H1 (cell line): ENCODE results near the gene POFUT2. TPM values are rescaled to one million over a fixed set of nuclear protein-coding genes. Genes with fewer than 3 reads are reported as not detected.

Source experiments
- ASH2L ChIP-seq: fragments of 200-600, 300-600 bp; sonication (generic); IDR thresholded peaks from one replicate; pipeline ENCODE4 v1.7.1; 2017; ENCODE audit warnings: low read length
- TEAD4 ChIP-seq: IDR thresholded peaks from 2 replicates; pipeline ENCODE4 v1.6.1; 2012; ENCODE audit warnings: low read depth, low read length, inconsistent platforms, mixed read lengths
- polyA plus RNA-seq, 7 experiments: library from polyadenylated mRNA; depleted of rRNA in 3 of 7; stranded (reverse) in 5 of 7; unstranded in 2 of 7; fragments of >200 nt in 5 of 7; fragments of 200-250 nt in 2 of 7; gene quantifications; 1 replicate in 5 of 7; 2 replicates in 1 of 7; 4 replicates in 1 of 7; pipeline versions ENCODE4 v1.2.1 to v1.2.3, GENCODE V29; 2011 to 2013; ENCODE audit warnings: missing spikeins in 2 of 7, mixed read lengths in 2 of 7
- total RNA-seq: library from RNA; stranded (reverse); fragmentation: NEBNext Ultra II Directional; extraction: Animal tissue kit (Norgen Biotek cat#: 25700); gene quantifications from 2 replicates; pipeline ENCODE4 v1.2.1, GENCODE V29; 2021
- TF ChIP-seq, protein P1 (sequence below): fragments of 300-600 bp; sonication (generic); IDR thresholded peaks from 2 replicates; pipeline ENCODE4 v1.7.1; 2012; ENCODE audit warnings: low read length, moderate library complexity, mild to moderate bottlenecking, inconsistent platforms; ENCODE audit not compliant: insufficient replicate concordance
- TF ChIP-seq, protein P2 (sequence below): IDR thresholded peaks from 2 replicates; pipeline ENCODE4 v1.6.1; 2012; ENCODE audit warnings: low read length, inconsistent platforms

The POFUT2 gene
- total and polyA plus RNA-seq, 2 of the 8 experiments (the other 6 are each of a cell fraction or from before 2014, with no cell fraction given): 13.7 to 32.1 TPM

DNA sequence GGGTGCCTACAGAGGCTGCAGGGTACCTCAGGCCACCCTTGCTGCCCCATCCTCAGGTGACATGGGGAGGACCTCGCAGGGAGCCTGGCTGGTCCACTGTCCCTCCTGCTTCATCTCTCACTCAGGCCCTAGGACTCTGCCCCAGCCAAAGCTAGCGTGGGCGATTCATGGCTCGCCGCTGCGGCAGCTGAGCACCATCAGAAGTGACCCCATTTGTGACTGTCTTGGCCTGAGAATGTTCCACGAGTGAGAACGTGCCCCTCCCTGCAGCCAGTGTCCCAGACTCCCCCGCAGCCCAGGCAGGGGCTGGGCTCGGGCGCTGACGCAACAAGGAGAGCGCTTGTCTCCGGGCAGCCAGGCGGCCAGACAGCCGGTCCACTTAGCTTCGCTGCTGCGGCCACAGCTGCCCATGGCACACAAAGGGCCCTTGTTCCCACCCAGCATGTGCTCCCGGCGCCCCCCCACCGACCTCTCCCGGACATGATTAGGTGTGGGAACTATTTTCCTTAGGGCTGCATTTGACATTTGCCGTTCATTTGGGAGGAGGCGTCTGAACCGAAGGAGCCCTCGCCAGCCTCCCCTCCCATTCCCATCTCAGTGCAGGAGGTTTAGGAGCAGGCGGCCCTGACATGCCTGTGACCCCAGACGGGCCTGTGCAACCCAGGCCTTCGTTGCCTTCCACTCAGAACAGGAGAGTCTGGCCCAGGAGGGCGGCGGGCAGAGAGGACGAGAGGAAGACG, 19.3 kb upstream of the POFUT2 start (continued):
- TF ChIP-seq, protein P1, sequence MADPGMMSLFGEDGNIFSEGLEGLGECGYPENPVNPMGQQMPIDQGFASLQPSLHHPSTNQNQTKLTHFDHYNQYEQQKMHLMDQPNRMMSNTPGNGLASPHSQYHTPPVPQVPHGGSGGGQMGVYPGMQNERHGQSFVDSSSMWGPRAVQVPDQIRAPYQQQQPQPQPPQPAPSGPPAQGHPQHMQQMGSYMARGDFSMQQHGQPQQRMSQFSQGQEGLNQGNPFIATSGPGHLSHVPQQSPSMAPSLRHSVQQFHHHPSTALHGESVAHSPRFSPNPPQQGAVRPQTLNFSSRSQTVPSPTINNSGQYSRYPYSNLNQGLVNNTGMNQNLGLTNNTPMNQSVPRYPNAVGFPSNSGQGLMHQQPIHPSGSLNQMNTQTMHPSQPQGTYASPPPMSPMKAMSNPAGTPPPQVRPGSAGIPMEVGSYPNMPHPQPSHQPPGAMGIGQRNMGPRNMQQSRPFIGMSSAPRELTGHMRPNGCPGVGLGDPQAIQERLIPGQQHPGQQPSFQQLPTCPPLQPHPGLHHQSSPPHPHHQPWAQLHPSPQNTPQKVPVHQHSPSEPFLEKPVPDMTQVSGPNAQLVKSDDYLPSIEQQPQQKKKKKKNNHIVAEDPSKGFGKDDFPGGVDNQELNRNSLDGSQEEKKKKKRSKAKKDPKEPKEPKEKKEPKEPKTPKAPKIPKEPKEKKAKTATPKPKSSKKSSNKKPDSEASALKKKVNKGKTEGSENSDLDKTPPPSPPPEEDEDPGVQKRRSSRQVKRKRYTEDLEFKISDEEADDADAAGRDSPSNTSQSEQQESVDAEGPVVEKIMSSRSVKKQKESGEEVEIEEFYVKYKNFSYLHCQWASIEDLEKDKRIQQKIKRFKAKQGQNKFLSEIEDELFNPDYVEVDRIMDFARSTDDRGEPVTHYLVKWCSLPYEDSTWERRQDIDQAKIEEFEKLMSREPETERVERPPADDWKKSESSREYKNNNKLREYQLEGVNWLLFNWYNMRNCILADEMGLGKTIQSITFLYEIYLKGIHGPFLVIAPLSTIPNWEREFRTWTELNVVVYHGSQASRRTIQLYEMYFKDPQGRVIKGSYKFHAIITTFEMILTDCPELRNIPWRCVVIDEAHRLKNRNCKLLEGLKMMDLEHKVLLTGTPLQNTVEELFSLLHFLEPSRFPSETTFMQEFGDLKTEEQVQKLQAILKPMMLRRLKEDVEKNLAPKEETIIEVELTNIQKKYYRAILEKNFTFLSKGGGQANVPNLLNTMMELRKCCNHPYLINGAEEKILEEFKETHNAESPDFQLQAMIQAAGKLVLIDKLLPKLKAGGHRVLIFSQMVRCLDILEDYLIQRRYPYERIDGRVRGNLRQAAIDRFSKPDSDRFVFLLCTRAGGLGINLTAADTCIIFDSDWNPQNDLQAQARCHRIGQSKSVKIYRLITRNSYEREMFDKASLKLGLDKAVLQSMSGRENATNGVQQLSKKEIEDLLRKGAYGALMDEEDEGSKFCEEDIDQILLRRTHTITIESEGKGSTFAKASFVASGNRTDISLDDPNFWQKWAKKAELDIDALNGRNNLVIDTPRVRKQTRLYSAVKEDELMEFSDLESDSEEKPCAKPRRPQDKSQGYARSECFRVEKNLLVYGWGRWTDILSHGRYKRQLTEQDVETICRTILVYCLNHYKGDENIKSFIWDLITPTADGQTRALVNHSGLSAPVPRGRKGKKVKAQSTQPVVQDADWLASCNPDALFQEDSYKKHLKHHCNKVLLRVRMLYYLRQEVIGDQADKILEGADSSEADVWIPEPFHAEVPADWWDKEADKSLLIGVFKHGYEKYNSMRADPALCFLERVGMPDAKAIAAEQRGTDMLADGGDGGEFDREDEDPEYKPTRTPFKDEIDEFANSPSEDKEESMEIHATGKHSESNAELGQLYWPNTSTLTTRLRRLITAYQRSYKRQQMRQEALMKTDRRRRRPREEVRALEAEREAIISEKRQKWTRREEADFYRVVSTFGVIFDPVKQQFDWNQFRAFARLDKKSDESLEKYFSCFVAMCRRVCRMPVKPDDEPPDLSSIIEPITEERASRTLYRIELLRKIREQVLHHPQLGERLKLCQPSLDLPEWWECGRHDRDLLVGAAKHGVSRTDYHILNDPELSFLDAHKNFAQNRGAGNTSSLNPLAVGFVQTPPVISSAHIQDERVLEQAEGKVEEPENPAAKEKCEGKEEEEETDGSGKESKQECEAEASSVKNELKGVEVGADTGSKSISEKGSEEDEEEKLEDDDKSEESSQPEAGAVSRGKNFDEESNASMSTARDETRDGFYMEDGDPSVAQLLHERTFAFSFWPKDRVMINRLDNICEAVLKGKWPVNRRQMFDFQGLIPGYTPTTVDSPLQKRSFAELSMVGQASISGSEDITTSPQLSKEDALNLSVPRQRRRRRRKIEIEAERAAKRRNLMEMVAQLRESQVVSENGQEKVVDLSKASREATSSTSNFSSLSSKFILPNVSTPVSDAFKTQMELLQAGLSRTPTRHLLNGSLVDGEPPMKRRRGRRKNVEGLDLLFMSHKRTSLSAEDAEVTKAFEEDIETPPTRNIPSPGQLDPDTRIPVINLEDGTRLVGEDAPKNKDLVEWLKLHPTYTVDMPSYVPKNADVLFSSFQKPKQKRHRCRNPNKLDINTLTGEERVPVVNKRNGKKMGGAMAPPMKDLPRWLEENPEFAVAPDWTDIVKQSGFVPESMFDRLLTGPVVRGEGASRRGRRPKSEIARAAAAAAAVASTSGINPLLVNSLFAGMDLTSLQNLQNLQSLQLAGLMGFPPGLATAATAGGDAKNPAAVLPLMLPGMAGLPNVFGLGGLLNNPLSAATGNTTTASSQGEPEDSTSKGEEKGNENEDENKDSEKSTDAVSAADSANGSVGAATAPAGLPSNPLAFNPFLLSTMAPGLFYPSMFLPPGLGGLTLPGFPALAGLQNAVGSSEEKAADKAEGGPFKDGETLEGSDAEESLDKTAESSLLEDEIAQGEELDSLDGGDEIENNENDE: no peak
- TF ChIP-seq, protein P2, sequence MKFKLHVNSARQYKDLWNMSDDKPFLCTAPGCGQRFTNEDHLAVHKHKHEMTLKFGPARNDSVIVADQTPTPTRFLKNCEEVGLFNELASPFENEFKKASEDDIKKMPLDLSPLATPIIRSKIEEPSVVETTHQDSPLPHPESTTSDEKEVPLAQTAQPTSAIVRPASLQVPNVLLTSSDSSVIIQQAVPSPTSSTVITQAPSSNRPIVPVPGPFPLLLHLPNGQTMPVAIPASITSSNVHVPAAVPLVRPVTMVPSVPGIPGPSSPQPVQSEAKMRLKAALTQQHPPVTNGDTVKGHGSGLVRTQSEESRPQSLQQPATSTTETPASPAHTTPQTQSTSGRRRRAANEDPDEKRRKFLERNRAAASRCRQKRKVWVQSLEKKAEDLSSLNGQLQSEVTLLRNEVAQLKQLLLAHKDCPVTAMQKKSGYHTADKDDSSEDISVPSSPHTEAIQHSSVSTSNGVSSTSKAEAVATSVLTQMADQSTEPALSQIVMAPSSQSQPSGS: no peak
- no peak for TF ChIP-seq TEAD4
- no peak for TF ChIP-seq ASH2L
- TF ChIP-seq, all 59 proteins: peak for 0
